GM12874 (cell line): Measurements from ENCODE around the gene CAPN15.

Experiments
- TF ChIP-seq, protein P1 (sequence below): IDR thresholded peaks from 2 replicates; pipeline ENCODE4 v1.5.1; 2011; ENCODE audit warnings: low read depth, mild to moderate bottlenecking, control low read depth, low read length, moderate library complexity; ENCODE audit not compliant: insufficient read depth

The CAPN15 gene

GRCh38 chr16:525123-525519 is 2.4 kb upstream of the CAPN15 start:
- TF ChIP-seq, protein P1, sequence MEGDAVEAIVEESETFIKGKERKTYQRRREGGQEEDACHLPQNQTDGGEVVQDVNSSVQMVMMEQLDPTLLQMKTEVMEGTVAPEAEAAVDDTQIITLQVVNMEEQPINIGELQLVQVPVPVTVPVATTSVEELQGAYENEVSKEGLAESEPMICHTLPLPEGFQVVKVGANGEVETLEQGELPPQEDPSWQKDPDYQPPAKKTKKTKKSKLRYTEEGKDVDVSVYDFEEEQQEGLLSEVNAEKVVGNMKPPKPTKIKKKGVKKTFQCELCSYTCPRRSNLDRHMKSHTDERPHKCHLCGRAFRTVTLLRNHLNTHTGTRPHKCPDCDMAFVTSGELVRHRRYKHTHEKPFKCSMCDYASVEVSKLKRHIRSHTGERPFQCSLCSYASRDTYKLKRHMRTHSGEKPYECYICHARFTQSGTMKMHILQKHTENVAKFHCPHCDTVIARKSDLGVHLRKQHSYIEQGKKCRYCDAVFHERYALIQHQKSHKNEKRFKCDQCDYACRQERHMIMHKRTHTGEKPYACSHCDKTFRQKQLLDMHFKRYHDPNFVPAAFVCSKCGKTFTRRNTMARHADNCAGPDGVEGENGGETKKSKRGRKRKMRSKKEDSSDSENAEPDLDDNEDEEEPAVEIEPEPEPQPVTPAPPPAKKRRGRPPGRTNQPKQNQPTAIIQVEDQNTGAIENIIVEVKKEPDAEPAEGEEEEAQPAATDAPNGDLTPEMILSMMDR = no peak

GRCh38 chr16:525520-526180 is 1.9 kb upstream of the CAPN15 start:
- TF ChIP-seq, protein P1 = no peak

- TF ChIP-seq, protein P1 = no peak
Measured at GRCh38 chr16:526181-527014, 1.1 kb upstream of the CAPN15 start.

GRCh38 chr16:528111-529011 is 849 bp downstream of the CAPN15 start:
- TF ChIP-seq, protein P1 = no peak

DNA sequence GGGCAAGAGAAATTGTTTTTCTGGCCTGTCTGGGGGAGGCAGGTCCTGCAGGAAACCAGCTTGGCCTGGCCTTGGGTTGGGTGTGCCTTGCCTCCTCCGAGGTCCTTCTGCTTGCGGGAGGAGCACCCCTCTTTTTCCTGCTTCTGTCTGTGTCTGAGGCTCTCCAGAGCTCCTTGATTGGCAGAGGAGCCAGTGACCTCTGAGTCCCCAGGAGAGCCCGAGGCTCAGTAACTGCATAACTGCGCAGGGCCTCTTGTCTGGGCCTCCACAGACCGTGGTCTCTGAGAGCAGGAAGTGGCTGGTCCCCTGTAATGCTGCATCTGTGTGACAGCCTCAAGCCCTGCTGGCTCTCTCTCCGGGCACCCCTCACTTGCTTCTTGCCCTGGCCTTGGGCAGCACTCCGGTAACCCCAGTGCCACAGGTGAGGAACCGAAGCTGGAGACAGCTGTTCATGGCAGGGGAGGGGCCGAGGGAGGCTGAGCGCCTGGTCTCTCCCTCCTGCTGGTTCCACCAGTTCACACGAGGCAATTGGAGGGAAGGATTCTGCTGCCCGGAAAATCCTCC is 1.6 kb downstream of the CAPN15 start:
- TF ChIP-seq, protein P1 = no peak

DNA sequence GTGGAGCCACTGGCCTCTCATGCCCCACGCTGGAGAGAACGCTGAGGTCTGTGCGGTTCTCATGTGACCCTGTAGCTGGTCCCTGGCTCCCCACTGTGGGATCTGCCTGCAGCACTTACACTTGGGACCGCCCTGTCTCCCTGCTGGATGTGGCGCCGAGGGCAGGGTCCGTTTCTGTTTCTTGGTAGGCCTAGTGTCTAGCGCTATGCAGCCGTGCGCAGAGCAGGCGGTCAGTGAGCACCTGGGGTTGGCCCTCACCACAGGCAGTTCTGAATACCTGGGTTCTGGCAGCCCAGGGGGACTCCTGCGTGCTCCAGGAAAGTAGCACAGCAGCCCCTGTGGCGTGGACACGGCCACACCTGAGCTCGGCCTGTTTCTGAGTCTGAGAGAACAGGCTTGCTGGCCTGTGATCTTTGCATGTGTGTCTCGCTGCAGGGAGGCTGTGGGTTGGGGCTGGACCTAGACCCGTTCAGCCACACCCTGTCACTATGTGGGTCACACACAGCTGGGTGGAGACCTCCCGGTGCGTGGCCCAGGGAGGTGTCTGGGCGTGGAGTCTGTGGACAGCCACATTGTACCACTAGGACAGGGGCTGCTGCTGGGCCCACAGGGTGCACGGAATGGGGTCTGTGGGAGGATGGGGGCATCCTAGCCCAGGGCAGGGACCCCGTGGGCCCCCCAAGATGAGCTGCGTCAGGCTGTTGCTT is 2.8 kb downstream of the CAPN15 start:
- TF ChIP-seq, protein P1 = no peak
